ENCODE measurements around the gene CHIC2.
"Not testable (repeated sequence)": the region's sequence is repeated elsewhere in the genome, so short reads cannot be mapped to it uniquely, and the experiment has no call there.

The CHIC2 gene

GRCh38 chr4:54064317-54065111 is at the start of gene CHIC2:
Gene CHIC2 (minus strand): TSS chr4:54064605. CDS start chr4:54064300, 305 bp downstream.
- DNase-seq = peak; percentile 88

GRCh38 chr4:54113206-54113605 is 48.8 kb upstream of the CHIC2 start:
- not testable (repeated sequence) for DNase-seq

GRCh38 chr4:54110019-54110416 is 45.6 kb upstream of the CHIC2 start:
- no peak for DNase-seq

- DNase-seq = no peak
Measured at GRCh38 chr4:54109241-54110018, 45.0 kb upstream of the CHIC2 start.

- no peak for DNase-seq
Measured at GRCh38 chr4:54107951-54108748, 43.7 kb upstream of the CHIC2 start.

GRCh38 chr4:54104907-54105306 is 40.5 kb upstream of the CHIC2 start:
- no peak for DNase-seq

GRCh38 chr4:54103190-54103574 is 38.8 kb upstream of the CHIC2 start:
- DNase-seq = no peak

GRCh38 chr4:54102531-54103106 is 38.2 kb upstream of the CHIC2 start:
- no peak for DNase-seq

GRCh38 chr4:54101190-54102041 is 37.0 kb upstream of the CHIC2 start:
- no peak for DNase-seq

GRCh38 chr4:54100595-54101189 is 36.3 kb upstream of the CHIC2 start:
- no peak for DNase-seq

- no peak for DNase-seq
Measured at GRCh38 chr4:54099748-54100574, 35.6 kb upstream of the CHIC2 start, which contains the start of gene GSX2. Gene GSX2 (plus strand): TSS chr4:54100163. CDS start chr4:54100345, 182 bp downstream.

- no peak for DNase-seq
Measured at GRCh38 chr4:54099287-54099747, 34.9 kb upstream of the CHIC2 start.

- no peak for DNase-seq
Measured at GRCh38 chr4:54098375-54098774, 34.0 kb upstream of the CHIC2 start.

- no peak for DNase-seq
Measured at GRCh38 chr4:54097152-54097551, 32.7 kb upstream of the CHIC2 start.

GRCh38 chr4:54096295-54096962 is 32.0 kb upstream of the CHIC2 start:
- no peak for DNase-seq

- DNase-seq = no peak
Measured at GRCh38 chr4:54095110-54095825, 30.9 kb upstream of the CHIC2 start.

- no peak for DNase-seq
Measured at GRCh38 chr4:54094451-54094850, 30.0 kb upstream of the CHIC2 start.

- DNase-seq = no peak
Measured at GRCh38 chr4:54093324-54094240, 29.2 kb upstream of the CHIC2 start.
